HepG2 (cell line): ENCODE results near the gene CNNM1. TPM values are rescaled to one million over a fixed set of nuclear protein-coding genes. Genes with fewer than 3 reads are reported as not detected.

Experiments
- ATAD3A ChIP-seq: sonication (generic); formaldehyde crosslinking; IDR thresholded peaks from 2 replicates; pipeline ENCODE4 v1.4.0; 2020; ENCODE audit warnings: missing genetic modification reagents
- DR1 ChIP-seq: sonication (generic); formaldehyde crosslinking; IDR thresholded peaks from 2 replicates; pipeline ENCODE4 v1.8.0; 2021; ENCODE audit warnings: mild to moderate bottlenecking, missing genetic modification reagents, inconsistent platforms
- GZF1 ChIP-seq: sonication (generic); formaldehyde crosslinking; IDR thresholded peaks from 2 replicates; pipeline ENCODE4 v1.5.1; 2020; ENCODE audit warnings: mild to moderate bottlenecking, missing genetic modification reagents
- HDAC1 ChIP-seq: sonication (generic); formaldehyde crosslinking; IDR thresholded peaks from 2 replicates; pipeline ENCODE4 v1.5.1; 2020; ENCODE audit warnings: mild to moderate bottlenecking, missing genetic modification reagents
- IRX3 ChIP-seq: sonication (generic); formaldehyde crosslinking; IDR thresholded peaks from 2 replicates; pipeline ENCODE4 v1.8.1; 2023; ENCODE audit warnings: mild to moderate bottlenecking, low read depth, missing genetic modification reagents, borderline replicate concordance
- MEF2D ChIP-seq: sonication (generic); formaldehyde crosslinking; IDR thresholded peaks from 2 replicates; pipeline ENCODE4 v1.5.1; 2020; ENCODE audit warnings: mild to moderate bottlenecking, missing genetic modification reagents
- NONO ChIP-seq, 2 experiments: fragments of 450-650 bp in 1 of 2; sonication (generic) in 1 of 2; formaldehyde crosslinking in 1 of 2; IDR thresholded peaks in 1 of 2; conservative IDR thresholded peaks in 1 of 2; 2 replicates each; pipeline versions ENCODE4 v1.6.1 to v1.8.0; 2017 to 2022; ENCODE audit warnings: mild to moderate bottlenecking in 1 of 2, missing genetic modification reagents in 1 of 2, moderate library complexity in 1 of 2
- NR3C1 ChIP-seq: sonication (generic); formaldehyde crosslinking; IDR thresholded peaks from 2 replicates; pipeline ENCODE4 v1.4.0; 2020; ENCODE audit warnings: missing genetic modification reagents
- PHF20 ChIP-seq: sonication (generic); formaldehyde crosslinking; IDR thresholded peaks from 2 replicates; pipeline ENCODE4 v1.5.0; 2020; ENCODE audit warnings: mild to moderate bottlenecking, missing genetic modification reagents
- RFXAP ChIP-seq: sonication (generic); formaldehyde crosslinking; IDR thresholded peaks from 2 replicates; pipeline ENCODE4 v1.4.0; 2020; ENCODE audit warnings: missing genetic modification reagents, borderline replicate concordance
- SMYD3 ChIP-seq: sonication (generic); formaldehyde crosslinking; IDR thresholded peaks from 2 replicates; pipeline ENCODE4 v1.8.1; 2023; ENCODE audit warnings: mild to moderate bottlenecking, missing genetic modification reagents
- XRCC5 ChIP-seq: fragments of 200-400 bp; formaldehyde crosslinking; optimal IDR thresholded peaks from 2 replicates; pipeline ENCODE3; 2017; ENCODE audit warnings: mild to moderate bottlenecking, low read length
- ZNF24 ChIP-seq: fragments of 450-650 bp; IDR thresholded peaks from 2 replicates; pipeline ENCODE4 v1.6.1; 2017; ENCODE audit warnings: antibody characterized with exemption, mild to moderate bottlenecking
- polyA plus RNA-seq, 8 experiments: library from polyadenylated mRNA; depleted of rRNA in 3 of 8; stranded (reverse) in 7 of 8; unstranded in 1 of 8; fragments of >200 nt; fragmentation: Illumina TruSeq in 4 of 8; extraction: Trizol in 4 of 8; gene quantifications; 2 replicates each; pipeline versions ENCODE4 v1.2.1 to v1.2.3, GENCODE V29; 2011 to 2016; ENCODE audit warnings: low read depth in 4 of 8, missing spikeins in 1 of 8, mixed read lengths in 1 of 8; ENCODE audit not compliant: insufficient read depth in 1 of 8
- total RNA-seq, 5 experiments: library from RNA; depleted of rRNA; stranded (reverse); fragments of >200 nt; fragmentation: Illumina TruSeq; extraction: Trizol; gene quantifications; 2 replicates each; pipeline ENCODE4 v1.2.3, GENCODE V29; 2016; ENCODE audit warnings: low read depth in 1 of 5
- TF ChIP-seq, protein P1 (sequence below): sonication (generic); formaldehyde crosslinking; IDR thresholded peaks from 2 replicates; pipeline ENCODE4 v1.4.0; 2020; ENCODE audit warnings: mild to moderate bottlenecking, missing genetic modification reagents
- TF ChIP-seq, protein P2 (sequence below): sonication (generic); formaldehyde crosslinking; IDR thresholded peaks from 2 replicates; pipeline ENCODE4 v1.9.0; 2021; ENCODE audit warnings: missing genetic modification reagents, borderline replicate concordance
- TF ChIP-seq, protein P3 (sequence below): sonication (generic); formaldehyde crosslinking; IDR thresholded peaks from 2 replicates; pipeline ENCODE4 v1.4.0; 2020; ENCODE audit warnings: missing genetic modification reagents; ENCODE audit errors: not compliant biosample characterization
- TF ChIP-seq, protein P4 (sequence below): sonication (generic); formaldehyde crosslinking; IDR thresholded peaks from 2 replicates; pipeline ENCODE4 v1.8.1; 2023; ENCODE audit warnings: mild to moderate bottlenecking, missing genetic modification reagents, borderline replicate concordance

Gene CNNM1
- total and polyA plus RNA-seq, 2 of the 13 experiments (the other 11 are each of a cell fraction or from before 2014, with no cell fraction given) = 4.3 to 9.6 TPM

DNA sequence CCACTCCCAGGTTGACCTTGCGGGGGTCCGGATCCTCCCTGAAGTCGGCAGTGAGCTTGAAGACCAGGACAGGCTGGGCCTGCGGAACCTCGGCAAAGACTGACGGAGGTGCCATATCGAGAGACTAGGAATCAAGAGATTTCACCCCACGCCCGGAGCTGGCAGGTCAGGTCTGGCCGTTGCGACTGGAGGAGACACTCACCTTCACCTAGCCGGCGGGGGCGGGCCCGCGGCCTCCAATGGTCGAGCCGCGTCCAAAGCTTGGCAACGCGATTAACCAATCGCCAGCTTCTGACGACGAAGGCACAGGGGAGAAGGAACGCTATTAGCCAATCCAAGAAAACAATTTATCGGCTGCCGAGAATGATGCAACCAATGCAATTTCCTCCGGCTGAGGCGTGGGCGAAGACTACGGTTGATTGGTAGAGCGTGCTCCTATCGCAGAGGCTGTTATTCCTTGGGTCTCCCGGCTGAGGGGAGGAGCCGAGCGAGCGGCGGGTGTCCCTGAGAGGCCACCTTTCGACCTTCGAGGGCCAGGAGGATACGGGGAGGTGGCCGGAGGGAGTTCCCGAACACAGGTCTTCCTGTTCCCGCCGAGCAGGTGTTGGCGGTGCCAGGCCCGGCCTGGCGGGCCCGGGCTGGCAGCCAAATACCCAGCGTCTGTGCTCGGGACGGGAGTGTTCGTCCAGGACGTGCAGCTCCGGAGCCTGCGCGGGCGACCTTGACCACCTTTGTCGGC is 101.5 kb downstream of the CNNM1 start, which contains the start of gene GOT1 (continued):
- TF ChIP-seq, protein P1, sequence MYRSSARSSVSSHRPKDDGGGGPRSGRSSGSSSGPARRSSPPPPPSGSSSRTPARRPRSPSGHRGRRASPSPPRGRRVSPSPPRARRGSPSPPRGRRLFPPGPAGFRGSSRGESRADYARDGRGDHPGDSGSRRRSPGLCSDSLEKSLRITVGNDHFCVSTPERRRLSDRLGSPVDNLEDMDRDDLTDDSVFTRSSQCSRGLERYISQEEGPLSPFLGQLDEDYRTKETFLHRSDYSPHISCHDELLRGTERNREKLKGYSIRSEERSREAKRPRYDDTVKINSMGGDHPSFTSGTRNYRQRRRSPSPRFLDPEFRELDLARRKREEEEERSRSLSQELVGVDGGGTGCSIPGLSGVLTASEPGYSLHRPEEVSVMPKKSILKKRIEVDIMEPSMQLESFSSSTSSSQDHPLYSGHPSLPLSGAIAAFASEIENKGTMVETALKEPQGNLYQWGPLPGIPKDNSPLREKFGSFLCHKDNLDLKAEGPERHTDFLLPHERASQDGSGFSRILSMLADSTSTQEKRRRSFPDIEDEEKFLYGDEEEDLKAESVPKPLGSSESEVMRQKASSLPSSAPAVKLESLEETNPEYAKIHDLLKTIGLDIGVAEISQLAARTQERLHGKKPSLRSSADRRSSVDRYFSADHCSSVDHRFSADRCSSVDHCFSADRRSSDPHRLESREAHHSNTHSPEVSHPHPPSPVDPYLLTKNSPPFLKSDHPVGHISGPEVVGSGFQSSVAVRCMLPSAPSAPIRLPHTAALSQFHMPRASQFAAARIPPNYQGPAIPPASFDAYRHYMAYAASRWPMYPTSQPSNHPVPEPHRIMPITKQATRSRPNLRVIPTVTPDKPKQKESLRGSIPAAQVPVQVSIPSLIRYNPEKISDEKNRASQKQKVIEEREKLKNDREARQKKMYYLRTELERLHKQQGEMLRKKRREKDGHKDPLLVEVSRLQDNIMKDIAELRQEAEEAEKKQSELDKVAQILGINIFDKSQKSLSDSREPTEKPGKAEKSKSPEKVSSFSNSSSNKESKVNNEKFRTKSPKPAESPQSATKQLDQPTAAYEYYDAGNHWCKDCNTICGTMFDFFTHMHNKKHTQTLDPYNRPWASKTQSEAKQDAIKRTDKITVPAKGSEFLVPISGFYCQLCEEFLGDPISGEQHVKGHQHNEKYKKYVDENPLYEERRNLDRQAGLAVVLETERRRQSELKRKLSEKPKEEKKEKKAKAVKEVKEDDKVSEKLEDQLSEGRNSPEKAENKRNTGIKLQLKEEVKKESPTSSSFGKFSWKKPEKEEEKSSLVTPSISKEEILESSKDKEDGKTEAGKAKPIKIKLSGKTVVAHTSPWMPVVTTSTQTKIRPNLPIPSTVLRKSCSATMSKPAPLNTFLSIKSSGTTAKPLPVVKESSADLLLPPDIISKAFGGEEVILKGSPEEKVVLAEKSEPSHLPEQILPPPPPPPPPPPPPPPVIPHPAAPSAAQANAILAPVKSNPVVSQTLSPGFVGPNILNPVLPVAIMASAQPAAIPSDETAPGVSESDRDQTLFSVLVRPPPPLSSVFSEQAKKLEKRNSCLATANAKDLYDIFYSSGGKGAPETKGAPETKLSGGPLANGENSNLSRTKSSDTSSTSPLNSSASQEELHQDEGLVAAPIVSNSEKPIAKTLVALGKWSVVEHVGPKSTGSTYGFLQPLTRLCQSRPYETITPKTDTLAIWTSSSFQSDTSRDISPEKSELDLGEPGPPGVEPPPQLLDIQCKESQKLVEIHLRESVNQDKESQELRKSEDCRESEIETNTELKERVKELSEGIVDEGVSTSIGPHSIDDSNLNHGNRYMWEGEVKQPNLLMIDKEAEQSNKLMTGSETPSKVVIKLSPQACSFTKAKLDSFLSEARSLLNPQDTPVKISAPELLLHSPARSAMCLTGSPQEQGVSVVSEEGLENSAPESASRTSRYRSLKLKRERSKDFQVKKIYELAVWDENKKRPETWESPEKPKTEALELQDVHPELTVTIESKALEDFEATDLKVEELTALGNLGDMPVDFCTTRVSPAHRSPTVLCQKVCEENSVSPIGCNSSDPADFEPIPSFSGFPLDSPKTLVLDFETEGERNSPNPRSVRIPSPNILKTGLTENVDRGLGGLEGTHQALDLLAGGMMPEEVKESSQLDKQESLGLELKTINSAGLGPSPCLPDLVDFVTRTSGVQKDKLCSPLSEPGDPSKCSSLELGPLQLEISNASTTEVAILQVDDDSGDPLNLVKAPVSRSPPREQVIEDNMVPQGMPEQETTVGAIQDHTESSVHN (CRISPR knock-in tag) = peak; percentile 4; the same call in 1 of the 2 replicates
- TF ChIP-seq MEF2D (CRISPR knock-in tag) = peak; percentile 59; the same call in 1 of the 2 replicates
- peak; percentile 98 for TF ChIP-seq RFXAP (CRISPR knock-in tag)
- no peak for TF ChIP-seq ZNF24
- peak; percentile 52; the same call in 1 of the 2 replicates for TF ChIP-seq IRX3 (CRISPR knock-in tag)
- peak; percentile 45 for TF ChIP-seq XRCC5
- no peak for TF ChIP-seq ATAD3A (CRISPR knock-in tag)
- TF ChIP-seq, protein P2, sequence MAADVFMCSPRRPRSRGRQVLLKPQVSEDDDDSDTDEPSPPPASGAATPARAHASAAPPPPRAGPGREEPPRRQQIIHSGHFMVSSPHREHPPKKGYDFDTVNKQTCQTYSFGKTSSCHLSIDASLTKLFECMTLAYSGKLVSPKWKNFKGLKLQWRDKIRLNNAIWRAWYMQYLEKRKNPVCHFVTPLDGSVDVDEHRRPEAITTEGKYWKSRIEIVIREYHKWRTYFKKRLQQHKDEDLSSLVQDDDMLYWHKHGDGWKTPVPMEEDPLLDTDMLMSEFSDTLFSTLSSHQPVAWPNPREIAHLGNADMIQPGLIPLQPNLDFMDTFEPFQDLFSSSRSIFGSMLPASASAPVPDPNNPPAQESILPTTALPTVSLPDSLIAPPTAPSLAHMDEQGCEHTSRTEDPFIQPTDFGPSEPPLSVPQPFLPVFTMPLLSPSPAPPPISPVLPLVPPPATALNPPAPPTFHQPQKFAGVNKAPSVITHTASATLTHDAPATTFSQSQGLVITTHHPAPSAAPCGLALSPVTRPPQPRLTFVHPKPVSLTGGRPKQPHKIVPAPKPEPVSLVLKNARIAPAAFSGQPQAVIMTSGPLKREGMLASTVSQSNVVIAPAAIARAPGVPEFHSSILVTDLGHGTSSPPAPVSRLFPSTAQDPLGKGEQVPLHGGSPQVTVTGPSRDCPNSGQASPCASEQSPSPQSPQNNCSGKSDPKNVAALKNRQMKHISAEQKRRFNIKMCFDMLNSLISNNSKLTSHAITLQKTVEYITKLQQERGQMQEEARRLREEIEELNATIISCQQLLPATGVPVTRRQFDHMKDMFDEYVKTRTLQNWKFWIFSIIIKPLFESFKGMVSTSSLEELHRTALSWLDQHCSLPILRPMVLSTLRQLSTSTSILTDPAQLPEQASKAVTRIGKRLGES (CRISPR knock-in tag) = no peak
- TF ChIP-seq NONO (IDR thresholded peaks at IDR 0.05) = no peak
- peak; percentile 75; the same call in 1 of the 2 replicates for TF ChIP-seq NONO (CRISPR knock-in tag; conservative IDR thresholded peaks at IDR 0.05)
- TF ChIP-seq, protein P3, sequence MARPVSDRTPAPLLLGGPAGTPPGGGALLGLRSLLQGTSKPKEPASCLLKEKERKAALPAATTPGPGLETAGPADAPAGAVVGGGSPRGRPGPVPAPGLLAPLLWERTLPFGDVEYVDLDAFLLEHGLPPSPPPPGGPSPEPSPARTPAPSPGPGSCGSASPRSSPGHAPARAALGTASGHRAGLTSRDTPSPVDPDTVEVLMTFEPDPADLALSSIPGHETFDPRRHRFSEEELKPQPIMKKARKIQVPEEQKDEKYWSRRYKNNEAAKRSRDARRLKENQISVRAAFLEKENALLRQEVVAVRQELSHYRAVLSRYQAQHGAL (CRISPR knock-in tag) = no peak
- TF ChIP-seq PHF20 (CRISPR knock-in tag) = peak; percentile 74
- TF ChIP-seq GZF1 (CRISPR knock-in tag) = 0 out of 2 replicates have a peak, but pooled peaks have one; percentile 71
- peak; percentile 95 for TF ChIP-seq DR1 (CRISPR knock-in tag)
- no peak for TF ChIP-seq NR3C1 (CRISPR knock-in tag)
- TF ChIP-seq, protein P4, sequence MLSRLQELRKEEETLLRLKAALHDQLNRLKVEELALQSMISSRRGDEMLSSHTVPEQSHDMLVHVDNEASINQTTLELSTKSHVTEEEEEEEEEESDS = no peak
- TF ChIP-seq SMYD3 (CRISPR knock-in tag) = peak; percentile 85
- TF ChIP-seq HDAC1 (CRISPR knock-in tag) = peak; percentile 80
